WTC11 (cell line): ENCODE data around the gene PIP4P1. TPM values are rescaled to one million over a fixed set of nuclear protein-coding genes. Genes with fewer than 3 reads are reported as not detected.

Source experiments
- ATAC-seq: fragments of 200-7000 bp; cut with Tn5 transposase; 2 replicates; pipeline ENCODE4 v1.10.0; 2021; ENCODE audit warnings: mild to moderate bottlenecking, moderate library complexity
- CTCF ChIA-PET: fragments of 300-600 bp; sonication (Branson Sonifier 250); formaldehyde crosslinking; loops from one replicate; lab custom pipeline; 2021; ENCODE audit warnings: antibody characterized with exemption; lab: Charles Lee
- POLR2A ChIA-PET: fragments of 350-600 bp; sonication (Branson Sonifier 250); formaldehyde crosslinking; loops from one replicate; lab custom pipeline; 2021; ENCODE audit warnings: antibody characterized with exemption; lab: Charles Lee
- DNase-seq: peaks from one replicate; pipeline ENCODE4 v3.0.0; 2021; ENCODE audit warnings: low spot score
- H3K27ac Mint-ChIP-seq: 2 replicates; pipeline ENCODE4 v1.8.0; 2021; ENCODE audit warnings: mixed read lengths
- H3K27me3 Mint-ChIP-seq: 2 replicates; pipeline ENCODE4 v1.8.0; 2021; ENCODE audit warnings: low read depth, mild to moderate bottlenecking, moderate library complexity, mixed read lengths
- H3K36me3 Mint-ChIP-seq: 2 replicates; pipeline ENCODE4 v1.8.0; 2021; ENCODE audit warnings: mixed read lengths
- H3K4me1 Mint-ChIP-seq: 2 replicates; pipeline ENCODE4 v1.8.0; 2022; ENCODE audit warnings: mixed read lengths
- H3K4me3 Mint-ChIP-seq: 2 replicates; pipeline ENCODE4 v1.8.0; 2021; ENCODE audit warnings: mild to moderate bottlenecking, moderate library complexity, mixed read lengths
- H3K9me3 Mint-ChIP-seq: 2 replicates; pipeline ENCODE4 v1.8.0; 2021; ENCODE audit warnings: mixed read lengths
- EMX1 ChIP-seq: fragments of 250-450 bp; sonication (Bioruptor Pico); IDR thresholded peaks from 2 replicates; pipeline ENCODE4 v1.8.0; 2021; ENCODE audit warnings: mild to moderate bottlenecking
- FOXP1 ChIP-seq: sonication (generic); formaldehyde crosslinking; IDR thresholded peaks from 2 replicates; pipeline ENCODE4 v1.8.0; 2022; ENCODE audit warnings: missing genetic modification reagents, mild to moderate bottlenecking, moderate library complexity, borderline replicate concordance
- GRHL2 ChIP-seq: fragments of 250-450 bp; sonication (Bioruptor Pico); IDR thresholded peaks from 2 replicates; pipeline ENCODE4 v1.8.0; 2022; ENCODE audit warnings: mild to moderate bottlenecking, moderate library complexity; ENCODE audit not compliant: insufficient replicate concordance, severe bottlenecking
- IRF2 ChIP-seq: sonication (generic); formaldehyde crosslinking; IDR thresholded peaks from 2 replicates; pipeline ENCODE4 v1.8.0; 2022; ENCODE audit warnings: low read depth, missing genetic modification reagents, borderline replicate concordance
- JAZF1 ChIP-seq: fragments of 250-450 bp; sonication (Bioruptor Pico); IDR thresholded peaks from 2 replicates; pipeline ENCODE4 v1.9.0; 2021; ENCODE audit warnings: moderate library complexity, mild to moderate bottlenecking, inconsistent platforms
- MXD4 ChIP-seq: fragments of 250-450 bp; sonication (Bioruptor Pico); IDR thresholded peaks from 2 replicates; pipeline ENCODE4 v1.8.0; 2021; ENCODE audit warnings: mild to moderate bottlenecking, moderate library complexity, borderline replicate concordance
- MYBL2 ChIP-seq: sonication (generic); formaldehyde crosslinking; IDR thresholded peaks from 2 replicates; pipeline ENCODE4 v1.8.1; 2023; ENCODE audit warnings: mild to moderate bottlenecking, moderate library complexity, missing genetic modification reagents
- OVOL2 ChIP-seq: fragments of 250-450 bp; sonication (Bioruptor Pico); IDR thresholded peaks from 2 replicates; pipeline ENCODE4 v1.9.0; 2021; ENCODE audit warnings: mild to moderate bottlenecking, borderline replicate concordance
- TCF7 ChIP-seq: sonication (generic); formaldehyde crosslinking; IDR thresholded peaks from 2 replicates; pipeline ENCODE4 v1.8.0; 2022; ENCODE audit warnings: mild to moderate bottlenecking, low read depth, missing genetic modification reagents, moderate library complexity
- TEAD1 ChIP-seq: sonication (generic); formaldehyde crosslinking; IDR thresholded peaks from 2 replicates; pipeline ENCODE4 v1.8.0; 2022; ENCODE audit warnings: mild to moderate bottlenecking, missing genetic modification reagents
- TEAD4 ChIP-seq: sonication (generic); formaldehyde crosslinking; IDR thresholded peaks from 2 replicates; pipeline ENCODE4 v1.8.0; 2022; ENCODE audit warnings: mild to moderate bottlenecking, missing genetic modification reagents
- ZNF121 ChIP-seq: sonication (generic); formaldehyde crosslinking; IDR thresholded peaks from 2 replicates; pipeline ENCODE4 v1.8.0; 2023; ENCODE audit warnings: missing genetic modification reagents
- ZNF138 ChIP-seq: sonication (generic); formaldehyde crosslinking; conservative IDR thresholded peaks from 2 replicates; pipeline ENCODE4 v1.8.1; 2022; ENCODE audit warnings: mild to moderate bottlenecking, moderate library complexity, missing genetic modification reagents
- ZNF263 ChIP-seq: sonication (generic); formaldehyde crosslinking; IDR thresholded peaks from 2 replicates; pipeline ENCODE4 v1.8.1; 2022; ENCODE audit warnings: low read depth, mild to moderate bottlenecking, moderate library complexity, missing genetic modification reagents
- ZNF423 ChIP-seq: fragments of 250-450 bp; sonication (Bioruptor Pico); IDR thresholded peaks from 2 replicates; pipeline ENCODE4 v2.1.2; 2022; ENCODE audit warnings: mild to moderate bottlenecking, moderate library complexity
- total RNA-seq: library from RNA; stranded (reverse); gene quantifications from 3 replicates; pipeline ENCODE4 v1.2.3, GENCODE V29; 2021
- TF ChIP-seq, protein P1 (sequence below): sonication (generic); formaldehyde crosslinking; IDR thresholded peaks from 2 replicates; pipeline ENCODE4 v1.8.1; 2023; ENCODE audit warnings: mild to moderate bottlenecking, moderate library complexity, missing genetic modification reagents
- TF ChIP-seq, protein P2 (sequence below): sonication (generic); formaldehyde crosslinking; IDR thresholded peaks from 2 replicates; pipeline ENCODE4 v1.8.1; 2022; ENCODE audit warnings: low read depth, mild to moderate bottlenecking, moderate library complexity, missing genetic modification reagents, borderline replicate concordance
- TF ChIP-seq, protein P3 (sequence below): sonication (generic); formaldehyde crosslinking; IDR thresholded peaks from 2 replicates; pipeline ENCODE4 v1.8.1; 2023; ENCODE audit warnings: mild to moderate bottlenecking, missing genetic modification reagents
- TF ChIP-seq, protein P4 (sequence below): fragments of 250-450 bp; sonication (Bioruptor Pico); conservative IDR thresholded peaks from 2 replicates; pipeline ENCODE4 v1.9.0; 2021; ENCODE audit warnings: mild to moderate bottlenecking
- TF ChIP-seq, protein P5 (sequence below): sonication (generic); formaldehyde crosslinking; IDR thresholded peaks from 2 replicates; pipeline ENCODE4 v1.8.0; 2023; ENCODE audit warnings: mild to moderate bottlenecking, missing genetic modification reagents
- TF ChIP-seq, protein P6 (sequence below): sonication (generic); formaldehyde crosslinking; IDR thresholded peaks from 2 replicates; pipeline ENCODE4 v1.8.1; 2023; ENCODE audit warnings: mild to moderate bottlenecking, missing genetic modification reagents

PIP4P1 gene
- total RNA-seq, 1 experiment from 2014 or later, result 34.1 TPM

DNA sequence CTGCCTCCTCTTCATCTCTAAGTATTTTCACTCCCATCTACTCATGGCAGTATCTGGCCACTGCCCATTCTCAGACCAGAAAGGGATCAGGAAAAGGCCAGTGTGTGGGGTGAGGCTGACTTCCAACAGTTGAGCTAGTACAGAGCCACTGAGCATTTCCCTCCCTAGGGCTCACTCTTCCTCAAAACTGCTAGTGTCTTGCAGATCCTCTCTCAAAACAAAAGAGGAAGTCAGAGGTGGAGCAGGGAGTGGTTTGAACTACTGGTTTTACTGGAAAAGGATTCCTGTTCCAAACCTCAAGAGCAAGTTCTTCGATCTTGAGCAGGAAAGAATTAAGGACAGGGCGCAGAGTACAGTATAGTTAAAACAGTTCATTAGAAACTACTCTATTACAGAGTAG lies 32.4 kb upstream of the PIP4P1 start (continued):
- TF ChIP-seq, protein P1, sequence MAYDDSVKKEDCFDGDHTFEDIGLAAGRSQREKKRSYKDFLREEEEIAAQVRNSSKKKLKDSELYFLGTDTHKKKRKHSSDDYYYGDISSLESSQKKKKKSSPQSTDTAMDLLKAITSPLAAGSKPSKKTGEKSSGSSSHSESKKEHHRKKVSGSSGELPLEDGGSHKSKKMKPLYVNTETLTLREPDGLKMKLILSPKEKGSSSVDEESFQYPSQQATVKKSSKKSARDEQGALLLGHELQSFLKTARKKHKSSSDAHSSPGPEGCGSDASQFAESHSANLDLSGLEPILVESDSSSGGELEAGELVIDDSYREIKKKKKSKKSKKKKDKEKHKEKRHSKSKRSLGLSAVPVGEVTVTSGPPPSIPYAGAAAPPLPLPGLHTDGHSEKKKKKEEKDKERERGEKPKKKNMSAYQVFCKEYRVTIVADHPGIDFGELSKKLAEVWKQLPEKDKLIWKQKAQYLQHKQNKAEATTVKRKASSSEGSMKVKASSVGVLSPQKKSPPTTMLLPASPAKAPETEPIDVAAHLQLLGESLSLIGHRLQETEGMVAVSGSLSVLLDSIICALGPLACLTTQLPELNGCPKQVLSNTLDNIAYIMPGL (CRISPR knock-in tag), result no peak
- TF ChIP-seq EMX1 (CRISPR knock-in tag), result no peak

DNA sequence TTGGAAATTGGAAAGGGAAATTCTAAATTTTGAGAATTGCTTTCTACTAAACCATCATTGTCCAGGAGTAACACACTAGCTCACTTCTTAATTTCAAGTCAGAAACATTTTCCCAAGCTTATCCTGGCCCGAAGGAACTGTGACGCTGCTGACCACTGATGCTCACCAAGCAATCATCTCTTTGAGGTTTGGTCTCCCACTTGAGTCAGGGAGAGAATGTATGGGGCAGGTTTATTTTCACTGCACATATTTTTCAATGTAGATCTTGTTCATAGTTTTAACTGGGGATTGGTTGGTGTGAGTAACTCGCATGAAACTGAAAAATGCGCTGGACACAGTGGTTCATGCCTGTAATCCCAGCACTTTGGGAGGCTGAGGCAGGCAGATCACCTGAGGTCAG lies 31.3 kb upstream of the PIP4P1 start:
- DNase-seq (no peak), ATAC-seq (no peak)
- TF ChIP-seq, protein P2, sequence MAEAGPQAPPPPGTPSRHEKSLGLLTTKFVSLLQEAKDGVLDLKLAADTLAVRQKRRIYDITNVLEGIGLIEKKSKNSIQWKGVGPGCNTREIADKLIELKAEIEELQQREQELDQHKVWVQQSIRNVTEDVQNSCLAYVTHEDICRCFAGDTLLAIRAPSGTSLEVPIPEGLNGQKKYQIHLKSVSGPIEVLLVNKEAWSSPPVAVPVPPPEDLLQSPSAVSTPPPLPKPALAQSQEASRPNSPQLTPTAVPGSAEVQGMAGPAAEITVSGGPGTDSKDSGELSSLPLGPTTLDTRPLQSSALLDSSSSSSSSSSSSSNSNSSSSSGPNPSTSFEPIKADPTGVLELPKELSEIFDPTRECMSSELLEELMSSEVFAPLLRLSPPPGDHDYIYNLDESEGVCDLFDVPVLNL, result no peak
- TF ChIP-seq TEAD4 (no peak), MYBL2 (CRISPR knock-in tag) (no peak), EMX1 (CRISPR knock-in tag) (no peak), GRHL2 (CRISPR knock-in tag) (no peak), OVOL2 (CRISPR knock-in tag) (no peak), ZNF423 (CRISPR knock-in tag) (no peak), ZNF263 (CRISPR knock-in tag) (no peak), TEAD1 (CRISPR knock-in tag) (no peak), TCF7 (CRISPR knock-in tag) (no peak), JAZF1 (CRISPR knock-in tag) (no peak), IRF2 (no peak), MXD4 (CRISPR knock-in tag) (no peak), FOXP1 (CRISPR knock-in tag) (no peak), ZNF121 (CRISPR knock-in tag) (no peak), ZNF138 (CRISPR knock-in tag) (no peak)
- TF ChIP-seq, protein P3, sequence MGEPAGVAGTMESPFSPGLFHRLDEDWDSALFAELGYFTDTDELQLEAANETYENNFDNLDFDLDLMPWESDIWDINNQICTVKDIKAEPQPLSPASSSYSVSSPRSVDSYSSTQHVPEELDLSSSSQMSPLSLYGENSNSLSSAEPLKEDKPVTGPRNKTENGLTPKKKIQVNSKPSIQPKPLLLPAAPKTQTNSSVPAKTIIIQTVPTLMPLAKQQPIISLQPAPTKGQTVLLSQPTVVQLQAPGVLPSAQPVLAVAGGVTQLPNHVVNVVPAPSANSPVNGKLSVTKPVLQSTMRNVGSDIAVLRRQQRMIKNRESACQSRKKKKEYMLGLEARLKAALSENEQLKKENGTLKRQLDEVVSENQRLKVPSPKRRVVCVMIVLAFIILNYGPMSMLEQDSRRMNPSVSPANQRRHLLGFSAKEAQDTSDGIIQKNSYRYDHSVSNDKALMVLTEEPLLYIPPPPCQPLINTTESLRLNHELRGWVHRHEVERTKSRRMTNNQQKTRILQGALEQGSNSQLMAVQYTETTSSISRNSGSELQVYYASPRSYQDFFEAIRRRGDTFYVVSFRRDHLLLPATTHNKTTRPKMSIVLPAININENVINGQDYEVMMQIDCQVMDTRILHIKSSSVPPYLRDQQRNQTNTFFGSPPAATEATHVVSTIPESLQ (CRISPR knock-in tag), result no peak
- TF ChIP-seq, protein P4, sequence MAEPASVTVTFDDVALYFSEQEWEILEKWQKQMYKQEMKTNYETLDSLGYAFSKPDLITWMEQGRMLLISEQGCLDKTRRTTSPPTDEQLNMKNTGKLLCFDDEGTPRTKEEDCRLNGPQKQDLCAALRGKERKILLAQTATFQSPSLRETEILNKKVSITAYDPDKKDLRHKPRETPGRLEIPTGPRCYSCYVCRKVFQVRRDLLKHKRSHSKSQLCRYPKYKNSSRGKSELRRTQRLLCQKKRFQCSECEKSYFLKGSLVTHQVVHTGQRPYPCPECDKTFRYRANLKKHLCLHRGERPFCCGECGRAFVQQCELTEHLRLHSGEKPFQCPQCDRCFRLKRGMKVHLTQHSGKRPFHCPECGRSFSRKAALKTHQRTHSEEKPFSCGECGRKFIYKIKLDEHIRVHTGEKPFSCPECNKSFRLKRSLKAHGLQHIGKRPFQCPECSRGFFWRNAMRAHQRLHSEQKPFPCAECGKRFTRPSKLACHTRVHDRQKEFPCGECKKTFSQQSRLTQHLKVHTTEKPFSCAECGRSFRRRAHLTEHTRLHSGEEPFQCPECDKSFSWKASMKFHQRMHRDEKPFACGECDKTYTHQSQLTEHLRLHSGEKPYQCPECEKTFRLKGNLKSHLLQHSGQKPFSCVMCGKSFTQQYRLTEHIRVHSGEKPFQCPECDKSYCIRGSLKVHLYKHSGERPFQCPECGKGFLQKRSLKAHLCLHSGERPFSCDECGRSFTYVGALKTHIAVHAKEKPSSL (CRISPR knock-in tag), result no peak
- TF ChIP-seq, protein P5, sequence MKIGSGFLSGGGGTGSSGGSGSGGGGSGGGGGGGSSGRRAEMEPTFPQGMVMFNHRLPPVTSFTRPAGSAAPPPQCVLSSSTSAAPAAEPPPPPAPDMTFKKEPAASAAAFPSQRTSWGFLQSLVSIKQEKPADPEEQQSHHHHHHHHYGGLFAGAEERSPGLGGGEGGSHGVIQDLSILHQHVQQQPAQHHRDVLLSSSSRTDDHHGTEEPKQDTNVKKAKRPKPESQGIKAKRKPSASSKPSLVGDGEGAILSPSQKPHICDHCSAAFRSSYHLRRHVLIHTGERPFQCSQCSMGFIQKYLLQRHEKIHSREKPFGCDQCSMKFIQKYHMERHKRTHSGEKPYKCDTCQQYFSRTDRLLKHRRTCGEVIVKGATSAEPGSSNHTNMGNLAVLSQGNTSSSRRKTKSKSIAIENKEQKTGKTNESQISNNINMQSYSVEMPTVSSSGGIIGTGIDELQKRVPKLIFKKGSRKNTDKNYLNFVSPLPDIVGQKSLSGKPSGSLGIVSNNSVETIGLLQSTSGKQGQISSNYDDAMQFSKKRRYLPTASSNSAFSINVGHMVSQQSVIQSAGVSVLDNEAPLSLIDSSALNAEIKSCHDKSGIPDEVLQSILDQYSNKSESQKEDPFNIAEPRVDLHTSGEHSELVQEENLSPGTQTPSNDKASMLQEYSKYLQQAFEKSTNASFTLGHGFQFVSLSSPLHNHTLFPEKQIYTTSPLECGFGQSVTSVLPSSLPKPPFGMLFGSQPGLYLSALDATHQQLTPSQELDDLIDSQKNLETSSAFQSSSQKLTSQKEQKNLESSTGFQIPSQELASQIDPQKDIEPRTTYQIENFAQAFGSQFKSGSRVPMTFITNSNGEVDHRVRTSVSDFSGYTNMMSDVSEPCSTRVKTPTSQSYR, result no peak
- TF ChIP-seq, protein P6, sequence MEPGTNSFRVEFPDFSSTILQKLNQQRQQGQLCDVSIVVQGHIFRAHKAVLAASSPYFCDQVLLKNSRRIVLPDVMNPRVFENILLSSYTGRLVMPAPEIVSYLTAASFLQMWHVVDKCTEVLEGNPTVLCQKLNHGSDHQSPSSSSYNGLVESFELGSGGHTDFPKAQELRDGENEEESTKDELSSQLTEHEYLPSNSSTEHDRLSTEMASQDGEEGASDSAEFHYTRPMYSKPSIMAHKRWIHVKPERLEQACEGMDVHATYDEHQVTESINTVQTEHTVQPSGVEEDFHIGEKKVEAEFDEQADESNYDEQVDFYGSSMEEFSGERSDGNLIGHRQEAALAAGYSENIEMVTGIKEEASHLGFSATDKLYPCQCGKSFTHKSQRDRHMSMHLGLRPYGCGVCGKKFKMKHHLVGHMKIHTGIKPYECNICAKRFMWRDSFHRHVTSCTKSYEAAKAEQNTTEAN (CRISPR knock-in tag), result no peak
- H3K36me3 Mint-ChIP-seq, result peaks cover 17% of the 10 kb centered on the region
- ChIA-PET CTCF (no interaction called here), POLR2A (no interaction called here)
- H3K4me3 Mint-ChIP-seq, result no peak overlapping the region
- H3K9me3 Mint-ChIP-seq, result peaks cover 20% of the 10 kb centered on the region
- peaks cover 45% of the 10 kb centered on the region for H3K4me1 Mint-ChIP-seq
- H3K27ac Mint-ChIP-seq, result no peak overlapping the region
- no peaks in the 10 kb centered on the region; the same call in 1 of the 2 replicates for H3K27me3 Mint-ChIP-seq
